GM12891 (cell line): ENCODE data around the gene GRK1.

Experiments used
- DNase-seq: peaks from one replicate; pipeline ENCODE4 v3.0.0; 2011; ENCODE audit warnings: low spot score; ENCODE audit not compliant: insufficient read length
- FAIRE-seq: peaks from 2 replicates; lab custom pipeline; 2011; peaks lifted over from hg19 to GRCh38; lab: Jason Lieb, UNC
- PAX5 ChIP-seq: IDR thresholded peaks from 2 replicates; pipeline ENCODE4 v1.6.1; 2011; ENCODE audit warnings: low read length, moderate library complexity, mild to moderate bottlenecking; ENCODE audit not compliant: insufficient read depth, severe bottlenecking
- POLR2A ChIP-seq: IDR thresholded peaks from 2 replicates; pipeline ENCODE4 v1.6.1; 2011; ENCODE audit warnings: low read depth, low read length, control low read depth
- POLR2AphosphoS5 ChIP-seq: IDR thresholded peaks from 2 replicates; pipeline ENCODE4 v1.6.1; 2011; ENCODE audit warnings: low read depth, low read length, control low read depth
- POU2F2 ChIP-seq: IDR thresholded peaks from 2 replicates; pipeline ENCODE4 v1.6.1; 2011; ENCODE audit warnings: low read depth, mild to moderate bottlenecking, control low read depth, low read length, moderate library complexity
- SPI1 ChIP-seq: IDR thresholded peaks from 2 replicates; pipeline ENCODE4 v1.6.1; 2011; ENCODE audit warnings: low read depth, low read length, control low read depth
- TAF1 ChIP-seq: IDR thresholded peaks from 2 replicates; pipeline ENCODE4 v1.6.1; 2011; ENCODE audit warnings: low read depth, low read length, control low read depth

GRK1 gene

GRCh38 chr13:113650275-113650674 is 16.7 kb upstream of the GRK1 start:
- no peak for DNase-seq
- TF ChIP-seq PAX5 (no peak), SPI1 (no peak), POLR2AphosphoS5 (no peak), POLR2A (no peak), POU2F2 (no peak), TAF1 (no peak)
- FAIRE-seq, result no peak

DNA sequence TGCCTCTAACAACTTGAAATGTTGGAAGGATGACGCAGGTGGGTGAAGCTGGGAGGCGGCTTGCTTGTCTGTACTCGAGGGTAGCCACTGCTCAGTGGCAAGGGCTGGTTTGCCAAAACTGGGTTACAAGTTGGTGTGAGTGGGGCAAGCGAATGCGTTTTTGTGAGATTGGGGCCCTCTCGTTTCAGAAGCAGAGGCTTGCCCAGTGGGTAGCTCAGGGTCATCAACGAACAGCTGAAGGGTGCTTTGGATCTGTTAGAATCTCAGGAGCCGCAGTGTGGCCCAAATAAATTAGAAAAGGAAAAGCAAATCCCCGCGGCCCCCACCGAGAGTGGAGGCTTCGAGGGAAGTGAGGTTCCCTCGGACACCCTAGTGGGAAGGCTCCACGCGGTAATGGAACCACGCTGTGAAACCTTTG is 16.3 kb upstream of the GRK1 start:
- no peak for TF ChIP-seq SPI1
- no peak for TF ChIP-seq POU2F2
- TF ChIP-seq POLR2AphosphoS5, result no peak
- no peak for TF ChIP-seq TAF1
- no peak for TF ChIP-seq PAX5
- no peak for TF ChIP-seq POLR2A
- DNase-seq, result no peak
- FAIRE-seq, result no peak

- no peak for TF ChIP-seq POLR2A
- no peak for TF ChIP-seq SPI1
- TF ChIP-seq POU2F2, result no peak
- TF ChIP-seq TAF1, result no peak
- FAIRE-seq (no peak), DNase-seq (no peak)
Measured at GRCh38 chr13:113651511-113652403, 15.3 kb upstream of the GRK1 start.

- TF ChIP-seq POU2F2 (no peak), POLR2A (no peak), SPI1 (no peak), POLR2AphosphoS5 (no peak), TAF1 (no peak), PAX5 (no peak)
- no peak for DNase-seq
- FAIRE-seq, result no peak
Measured at GRCh38 chr13:113652404-113653263, 14.4 kb upstream of the GRK1 start.

GRCh38 chr13:113653264-113654174 is 13.5 kb upstream of the GRK1 start:
- TF ChIP-seq POLR2AphosphoS5 (no peak), PAX5 (no peak), TAF1 (no peak), POU2F2 (no peak), POLR2A (no peak), SPI1 (no peak)
- no peak for DNase-seq
- no peak for FAIRE-seq

DNA sequence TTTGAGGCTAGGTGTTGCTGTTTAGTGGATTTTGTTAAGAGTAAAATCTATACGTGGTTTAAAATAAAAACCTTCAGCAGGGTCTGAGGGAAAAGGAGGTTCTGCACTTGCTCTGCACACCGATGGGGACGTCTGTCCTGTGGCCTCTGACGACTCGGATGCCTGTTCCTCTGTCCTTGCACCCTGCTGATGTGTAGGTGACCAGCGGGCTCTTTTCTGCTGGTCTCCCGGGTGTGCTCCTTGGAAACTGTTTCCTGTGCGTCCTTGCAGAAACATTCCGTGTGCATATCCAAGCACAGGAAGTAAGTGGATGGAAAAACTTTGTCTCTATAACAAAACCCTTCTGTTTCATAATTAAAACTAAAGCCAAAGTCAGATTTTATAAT is 12.9 kb upstream of the GRK1 start:
- no peak for FAIRE-seq

GRCh38 chr13:113654591-113655345 is 12.3 kb upstream of the GRK1 start:
- no peak for FAIRE-seq
- TF ChIP-seq PAX5, result no peak
- TF ChIP-seq POLR2A, result no peak
- no peak for TF ChIP-seq POLR2AphosphoS5
- TF ChIP-seq SPI1, result no peak
- TF ChIP-seq TAF1, result no peak
- TF ChIP-seq POU2F2, result no peak
- no peak for DNase-seq

More for the DNA sequence above, 12.9 kb upstream of the GRK1 start:
- DNase-seq, result no peak
- TF ChIP-seq POLR2A, result no peak
- TF ChIP-seq TAF1, result no peak
- no peak for TF ChIP-seq POU2F2
- no peak for TF ChIP-seq POLR2AphosphoS5
- TF ChIP-seq SPI1, result no peak
- TF ChIP-seq PAX5, result no peak
